GM18526 (cell line): ENCODE measurements around the gene ZER1.
A peak's percentile ranks its signal among the peaks of the same experiment; 100 is the strongest.

ENCODE experiments used
- POLR2A ChIP-seq: IDR thresholded peaks from 3 replicates; pipeline ENCODE4 v1.6.1; 2011; ENCODE audit not compliant: insufficient read length; ENCODE audit errors: extremely low read depth

The ZER1 gene

GRCh38 chr9:128701227-128701854 lies 70.4 kb downstream of the ZER1 start:
- no peak for TF ChIP-seq POLR2A

GRCh38 chr9:128696923-128697707 lies 74.6 kb downstream of the ZER1 start:
- TF ChIP-seq POLR2A = peak; percentile 11

DNA sequence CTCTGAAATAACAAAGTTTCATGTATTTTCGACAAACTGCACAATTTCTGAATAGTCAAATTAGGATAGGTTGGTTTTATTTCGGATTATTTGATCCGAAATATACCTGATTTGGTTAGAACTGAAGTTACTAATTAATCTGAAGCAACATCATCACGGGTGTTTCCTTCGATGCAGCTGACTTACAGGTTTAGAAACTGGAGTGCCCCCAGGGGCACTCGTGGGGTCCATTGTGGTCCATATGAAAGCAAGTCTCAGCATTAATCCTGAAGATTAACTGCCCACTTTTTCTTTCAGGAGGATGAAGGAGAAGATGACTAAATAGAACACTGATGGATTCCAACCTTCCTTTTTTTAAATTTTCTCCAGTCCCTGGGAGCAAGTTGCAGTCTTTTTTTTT lies 77.4 kb downstream of the ZER1 start:
- no peak for TF ChIP-seq POLR2A

DNA sequence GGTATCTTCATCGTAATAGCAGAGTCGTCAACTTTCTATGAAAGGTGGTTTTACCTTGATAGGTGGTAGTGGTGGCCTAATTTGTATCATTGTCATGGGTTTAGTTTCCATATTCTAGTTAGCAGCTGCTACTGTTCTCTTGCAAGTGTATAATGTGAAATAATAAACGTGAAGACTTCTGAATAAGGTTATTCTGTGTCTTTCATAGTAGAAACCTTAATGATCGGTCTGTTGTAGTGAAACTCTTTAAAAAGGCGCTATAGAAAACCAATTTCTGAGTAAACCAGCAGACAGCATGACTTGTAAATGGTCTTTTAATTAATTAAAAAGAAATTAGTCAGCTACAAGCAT lies 81.1 kb downstream of the ZER1 start:
- TF ChIP-seq POLR2A = no peak

- TF ChIP-seq POLR2A = no peak
These were observed 81.7 kb downstream of the ZER1 start for GRCh38 chr9:128689820-128690683.

DNA sequence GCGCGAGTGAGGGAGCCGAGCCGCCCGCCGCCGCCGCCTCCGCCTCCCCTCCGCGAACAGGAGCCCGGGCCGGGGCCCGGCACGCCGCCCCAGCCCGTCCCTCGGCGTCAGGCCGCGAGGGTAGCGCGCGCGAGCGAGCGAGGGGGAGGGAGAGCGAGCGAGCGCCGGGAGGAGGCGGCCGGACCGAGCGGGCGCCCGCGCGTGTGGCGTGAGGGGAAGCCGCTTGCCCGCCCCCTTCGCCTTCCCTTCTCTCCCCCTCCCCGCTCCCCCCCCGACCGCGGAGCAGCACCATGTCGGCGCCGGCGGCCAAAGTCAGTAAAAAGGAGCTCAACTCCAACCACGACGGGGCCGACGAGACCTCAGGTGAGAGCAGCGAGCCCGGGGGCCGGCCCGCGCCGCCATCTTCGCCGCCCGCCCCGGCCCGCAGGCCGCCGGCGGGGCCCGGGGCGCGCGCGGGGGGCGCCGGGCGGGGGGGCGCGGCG lies 82.4 kb downstream of the ZER1 start:
- no peak for TF ChIP-seq POLR2A

DNA sequence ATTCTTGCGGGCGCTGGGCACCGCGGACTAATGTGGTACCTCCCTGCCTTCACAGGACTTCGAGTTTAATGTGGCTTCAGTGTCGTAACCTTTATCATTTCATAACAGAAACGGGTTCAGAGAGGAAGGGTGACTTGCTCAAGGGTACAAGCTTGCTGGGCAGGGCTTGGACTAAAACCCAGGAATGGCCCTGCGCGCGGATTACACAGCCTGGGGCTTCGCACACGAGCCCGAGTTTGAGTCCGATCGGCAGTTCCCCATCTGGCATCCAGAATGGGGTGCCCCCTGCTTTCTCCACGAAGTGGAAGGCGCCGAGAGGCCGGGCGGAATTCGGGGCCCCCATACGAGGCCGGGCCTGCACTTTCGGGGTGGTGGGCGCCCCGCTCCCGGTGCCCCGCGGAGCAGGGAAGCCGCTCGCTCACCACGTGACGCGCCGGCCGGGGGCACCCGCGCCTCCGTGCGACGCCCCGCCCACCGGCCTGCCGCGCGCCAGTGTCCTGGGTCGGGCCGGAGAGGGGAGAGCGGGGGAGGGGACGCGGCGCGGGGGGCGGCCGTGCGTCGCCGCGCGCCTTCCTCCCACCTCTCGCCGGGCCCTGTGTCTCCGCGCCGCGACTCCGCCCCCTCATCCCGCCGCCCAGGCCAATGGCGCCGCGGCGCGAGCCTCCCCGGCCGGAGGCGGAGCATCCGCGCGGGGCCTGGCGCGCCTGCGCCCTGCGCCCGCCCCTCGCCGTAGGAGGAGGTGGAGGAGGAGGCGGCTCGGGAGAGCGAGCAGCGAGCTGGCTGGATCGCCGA lies 83.0 kb downstream of the ZER1 start, which contains the start of gene SET:
SET (plus strand) TSS at position 722 of the 792 bp plus-strand sequence. CDS start 361 bp downstream, outside the sequence.
- peak; percentile 77 for TF ChIP-seq POLR2A

- TF ChIP-seq POLR2A = no peak
These were observed 84.3 kb downstream of the ZER1 start for GRCh38 chr9:128687453-128687852.

DNA sequence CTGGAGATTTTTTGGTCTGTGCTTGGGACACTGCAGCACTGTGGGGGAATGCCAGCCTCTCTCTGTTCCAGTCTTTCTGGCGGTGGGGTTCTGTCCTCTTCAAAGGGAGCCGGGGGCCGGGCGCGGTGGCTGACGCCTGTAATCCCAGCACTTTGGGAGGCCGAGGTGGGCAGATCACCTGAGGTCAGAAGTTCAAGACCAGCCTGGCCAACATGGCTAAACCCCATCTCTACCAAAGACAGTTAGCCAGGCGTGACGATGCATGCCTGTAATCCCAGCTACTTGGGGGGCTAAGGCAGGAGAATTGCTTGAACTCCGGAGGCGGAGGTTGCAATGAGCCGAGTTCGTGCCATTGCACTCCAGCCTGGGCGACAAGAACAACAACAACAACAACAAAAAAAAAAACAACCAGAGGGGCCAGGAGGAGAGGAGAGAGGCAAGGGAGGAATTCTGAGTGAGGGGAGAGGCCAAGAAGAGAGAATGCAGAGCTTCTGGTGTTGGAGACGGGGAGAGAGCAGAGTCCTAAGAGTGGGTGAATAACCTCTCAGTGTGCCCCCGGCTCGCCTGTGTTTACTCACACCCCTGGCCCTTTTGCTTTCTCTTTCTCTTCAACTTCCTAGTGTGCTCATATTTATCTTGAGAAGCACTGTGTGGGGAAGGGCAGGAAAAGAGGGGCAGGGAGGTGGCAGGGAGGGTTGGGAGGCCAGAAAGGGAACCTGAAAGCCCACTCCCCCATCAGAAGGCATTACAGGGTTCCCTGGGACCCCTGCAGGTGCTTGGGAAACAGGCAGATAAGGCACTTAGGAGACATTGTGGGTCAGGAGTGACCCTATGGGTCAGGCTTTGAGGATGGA lies 85.9 kb downstream of the ZER1 start:
- TF ChIP-seq POLR2A = no peak

- TF ChIP-seq POLR2A = peak; percentile 93
These were observed 87.2 kb downstream of the ZER1 start for GRCh38 chr9:128684325-128685199.

GRCh38 chr9:128684065-128684324 lies 87.7 kb downstream of the ZER1 start:
- TF ChIP-seq POLR2A = no peak

DNA sequence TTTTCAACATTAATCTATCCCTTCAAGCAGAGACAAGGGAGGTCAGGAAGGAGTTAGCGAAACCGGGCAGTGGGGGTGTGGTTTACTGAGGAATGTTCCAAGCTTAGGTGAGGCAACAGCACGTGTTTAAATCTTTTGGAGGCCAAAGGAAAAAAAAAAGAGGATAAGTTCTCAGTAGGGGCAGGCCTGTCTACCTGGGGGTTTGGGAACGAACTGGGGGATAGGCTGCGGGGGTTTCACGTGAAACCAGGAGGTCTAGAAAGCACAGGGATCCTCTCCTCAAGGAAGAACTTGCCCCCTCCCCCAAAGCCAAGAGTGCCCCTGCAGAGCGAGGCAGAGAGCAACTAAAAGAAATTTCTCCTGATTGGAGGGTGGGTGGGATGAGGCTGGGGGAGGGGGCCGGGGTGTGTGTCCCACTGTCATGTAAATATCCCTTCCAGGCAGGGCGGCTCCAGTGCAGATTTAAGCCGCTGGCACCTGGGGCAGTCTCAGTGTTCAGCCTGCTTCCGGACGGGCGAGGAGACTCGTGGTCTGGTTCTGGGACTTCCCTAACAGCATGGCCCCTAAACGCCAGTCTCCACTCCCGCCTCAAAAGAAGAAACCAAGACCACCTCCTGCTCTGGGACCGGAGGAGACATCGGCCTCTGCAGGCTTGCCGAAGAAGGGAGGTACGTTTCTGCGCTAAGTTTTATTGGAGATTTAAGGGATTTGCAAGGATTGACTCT lies 88.2 kb downstream of the ZER1 start:
- TF ChIP-seq POLR2A = peak; percentile 83
